ENCODE results near the gene COG8. TPM values are rescaled to one million over a fixed set of nuclear protein-coding genes. Genes with fewer than 3 reads are reported as not detected.
"Not testable (repeated sequence)": the region's sequence is repeated elsewhere in the genome, so short reads cannot be mapped to it uniquely, and the experiment has no call there.

The COG8 gene
- total and polyA plus RNA-seq, 2 experiments from 2014 or later = 30.2 to 41.5 TPM

GRCh38 chr16:69364088-69364487 is 24.7 kb upstream of the COG8 start:
- peaks cover 4% of the 10 kb centered on the region for H3K79me2 ChIP-seq
- DNase-seq (ENCODE audit: low spot score) = no peak
- no peaks in the 10 kb centered on the region for H3K9me2 ChIP-seq (replicated peaks; ENCODE audit: insufficient read depth)
- no peaks in the 10 kb centered on the region for H3K4me1 ChIP-seq (ENCODE audit: insufficient read depth)
- no peak overlapping the region for H2AFZ ChIP-seq
- no peaks in the 10 kb centered on the region for H3K36me3 ChIP-seq (replicated peaks; ENCODE audit: insufficient read depth, low read depth)
- no peak overlapping the region for H3K4me3 ChIP-seq
- no peaks in the 10 kb centered on the region for H3K9me3 ChIP-seq (ENCODE audit: low read depth)
- H3K4me2 ChIP-seq = no peak overlapping the region
- H3K27ac ChIP-seq = no peak overlapping the region
- H4K20me1 ChIP-seq (ENCODE audit: insufficient read depth, poor library complexity, severe bottlenecking) = no peaks in the 10 kb centered on the region
- WGBS (ENCODE audit: low lambda C conversion rate, missing lambda C conversion rate) = 93% methylated on average over 2 of the region's 2 CpGs
- no peaks in the 10 kb centered on the region for H3K27me3 ChIP-seq
- TF ChIP-seq EZH2phosphoT487 (IDR thresholded peaks at IDR 0.05; ENCODE audit: low read depth, severe bottlenecking, unreplicated experiment) = no peak
- TF ChIP-seq EZH2 (IDR thresholded peaks at IDR 0.05; ENCODE audit: borderline replicate concordance) = no peak
- TF ChIP-seq CTCF (IDR thresholded peaks at IDR 0.05; ENCODE audit: poor library complexity) = no peak

- no peak overlapping the region for H3K4me2 ChIP-seq
- peaks cover 4% of the 10 kb centered on the region for H3K79me2 ChIP-seq
- DNase-seq (ENCODE audit: low spot score) = peak; percentile 21
- H3K36me3 ChIP-seq (replicated peaks; ENCODE audit: insufficient read depth, low read depth) = no peaks in the 10 kb centered on the region
- H3K9me2 ChIP-seq (replicated peaks; ENCODE audit: insufficient read depth) = no peaks in the 10 kb centered on the region
- no peaks in the 10 kb centered on the region for H3K27me3 ChIP-seq
- no peaks in the 10 kb centered on the region for H4K20me1 ChIP-seq (ENCODE audit: insufficient read depth, poor library complexity, severe bottlenecking)
- H2AFZ ChIP-seq = no peak overlapping the region
- 96% methylated on average over 5 of the region's 5 CpGs for WGBS (ENCODE audit: low lambda C conversion rate, missing lambda C conversion rate)
- no peak overlapping the region for H3K4me3 ChIP-seq
- no peaks in the 10 kb centered on the region for H3K9me3 ChIP-seq (ENCODE audit: low read depth)
- H3K4me1 ChIP-seq (ENCODE audit: insufficient read depth) = no peaks in the 10 kb centered on the region
- H3K27ac ChIP-seq = no peak overlapping the region
- TF ChIP-seq CTCF (IDR thresholded peaks at IDR 0.05; ENCODE audit: poor library complexity) (no peak), EZH2 (IDR thresholded peaks at IDR 0.05; ENCODE audit: borderline replicate concordance) (no peak), EZH2phosphoT487 (IDR thresholded peaks at IDR 0.05; ENCODE audit: low read depth, severe bottlenecking, unreplicated experiment) (no peak)
Observed at GRCh38 chr16:69363281-69363717, 23.9 kb upstream of the COG8 start.

GRCh38 chr16:69360070-69360469 is 20.7 kb upstream of the COG8 start:
- 98% methylated on average over 9 of the region's 9 CpGs for WGBS (ENCODE audit: low lambda C conversion rate, missing lambda C conversion rate)
- H3K9me3 ChIP-seq (ENCODE audit: low read depth) = not testable (repeated sequence)

GRCh38 chr16:69351309-69352027 is 12.1 kb upstream of the COG8 start, which contains the start of gene TMED6:
Gene TMED6, minus strand, starts transcription at chr16:69351786. Its CDS starts 33 bp downstream, at chr16:69351753.
- Histone ChIP-seq H3K79me2 (no peaks in the 10 kb centered on the region), H3K27me3 (no peaks in the 10 kb centered on the region), H3K27ac (peak within 1 kb of the TSS; percentile 38), H3K4me1 (ENCODE audit: insufficient read depth) (no peaks in the 10 kb centered on the region), H2AFZ (no peak within 1 kb of the TSS), H3K36me3 (replicated peaks; ENCODE audit: insufficient read depth, low read depth) (no peaks in the 10 kb centered on the region), H3K9me3 (ENCODE audit: low read depth) (no peaks in the 10 kb centered on the region), H4K20me1 (ENCODE audit: insufficient read depth, poor library complexity, severe bottlenecking) (no peaks in the 10 kb centered on the region), H3K4me2 (peak within 1 kb of the TSS; percentile 50), H3K4me3 (no peak within 1 kb of the TSS), H3K9me2 (replicated peaks; ENCODE audit: insufficient read depth) (no peaks in the 10 kb centered on the region)
- TF ChIP-seq EZH2 (IDR thresholded peaks at IDR 0.05; ENCODE audit: borderline replicate concordance) = no peak
- no peak for TF ChIP-seq CTCF (IDR thresholded peaks at IDR 0.05; ENCODE audit: poor library complexity)
- no peak for TF ChIP-seq EZH2phosphoT487 (IDR thresholded peaks at IDR 0.05; ENCODE audit: low read depth, severe bottlenecking, unreplicated experiment)
- WGBS (ENCODE audit: low lambda C conversion rate, missing lambda C conversion rate) = 65% methylated on average over 12 of the region's 12 CpGs
- peak; percentile 78 for DNase-seq (ENCODE audit: low spot score)

More at GRCh38 chr16:69360070-69360469, 20.7 kb upstream of the COG8 start:
- not testable (repeated sequence) for H3K36me3 ChIP-seq (replicated peaks; ENCODE audit: insufficient read depth, low read depth); H3K27me3 ChIP-seq; H3K4me1 ChIP-seq (ENCODE audit: insufficient read depth); H4K20me1 ChIP-seq (ENCODE audit: insufficient read depth, poor library complexity, severe bottlenecking); H3K9me2 ChIP-seq (replicated peaks; ENCODE audit: insufficient read depth); H3K79me2 ChIP-seq; DNase-seq (ENCODE audit: low spot score); H3K27ac ChIP-seq; H2AFZ ChIP-seq; H3K4me3 ChIP-seq; H3K4me2 ChIP-seq
